HG03460 (cell line): ENCODE data around the gene ACTN1.

Source experiments
- ATAC-seq: cut with Tn5 transposase; IDR thresholded peaks from one replicate; pipeline ENCODE4 v1.9.1; 2021; ENCODE audit not compliant: unreplicated experiment

ACTN1 gene

GRCh38 chr14:68951800-68952530 is 27.1 kb downstream of the ACTN1 start:
- ATAC-seq, result no peak

GRCh38 chr14:68951035-68951797 is 27.9 kb downstream of the ACTN1 start:
- ATAC-seq, result no peak

DNA sequence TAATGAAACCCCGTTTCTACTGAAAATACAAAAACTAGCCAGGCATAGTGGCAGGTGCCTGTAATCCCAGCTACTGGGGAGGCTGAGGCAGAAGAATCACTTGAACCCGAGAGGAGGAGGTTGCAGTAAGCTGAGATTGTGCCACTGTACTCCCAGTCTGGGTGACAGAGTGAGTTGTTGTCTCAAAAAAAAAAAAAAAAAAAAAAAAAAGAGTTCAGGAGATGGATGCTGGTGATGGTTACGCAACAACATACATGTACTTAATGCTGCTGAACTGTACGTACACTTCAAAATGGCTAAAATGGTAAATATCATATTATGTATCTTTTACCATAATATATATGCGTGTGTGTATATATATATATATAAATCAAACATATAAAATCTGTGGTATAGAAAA is 29.0 kb downstream of the ACTN1 start:
- no peak for ATAC-seq

DNA sequence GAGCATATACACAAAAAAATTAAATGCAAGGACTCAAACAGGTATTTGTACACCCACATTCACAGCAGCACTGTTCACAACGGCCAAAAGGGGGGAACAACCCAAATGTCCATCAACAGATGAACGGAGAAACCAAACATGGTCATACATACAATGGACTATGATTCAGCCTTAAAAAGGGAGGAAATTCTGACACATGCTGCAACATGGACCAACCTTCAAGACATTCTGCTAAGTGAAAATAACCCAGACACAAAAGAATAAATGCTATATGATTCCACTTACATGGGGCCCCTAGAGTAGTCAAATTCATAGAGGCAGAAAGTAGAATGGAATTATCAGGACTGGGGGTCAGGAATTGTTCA is 29.5 kb downstream of the ACTN1 start:
- no peak for ATAC-seq

- no peak for ATAC-seq
Measured at GRCh38 chr14:68948686-68949600, 30.2 kb downstream of the ACTN1 start.

GRCh38 chr14:68947802-68948201 is 31.3 kb downstream of the ACTN1 start:
- no peak for ATAC-seq

- ATAC-seq, result no peak
Measured at GRCh38 chr14:68946489-68946822, 32.6 kb downstream of the ACTN1 start.

DNA sequence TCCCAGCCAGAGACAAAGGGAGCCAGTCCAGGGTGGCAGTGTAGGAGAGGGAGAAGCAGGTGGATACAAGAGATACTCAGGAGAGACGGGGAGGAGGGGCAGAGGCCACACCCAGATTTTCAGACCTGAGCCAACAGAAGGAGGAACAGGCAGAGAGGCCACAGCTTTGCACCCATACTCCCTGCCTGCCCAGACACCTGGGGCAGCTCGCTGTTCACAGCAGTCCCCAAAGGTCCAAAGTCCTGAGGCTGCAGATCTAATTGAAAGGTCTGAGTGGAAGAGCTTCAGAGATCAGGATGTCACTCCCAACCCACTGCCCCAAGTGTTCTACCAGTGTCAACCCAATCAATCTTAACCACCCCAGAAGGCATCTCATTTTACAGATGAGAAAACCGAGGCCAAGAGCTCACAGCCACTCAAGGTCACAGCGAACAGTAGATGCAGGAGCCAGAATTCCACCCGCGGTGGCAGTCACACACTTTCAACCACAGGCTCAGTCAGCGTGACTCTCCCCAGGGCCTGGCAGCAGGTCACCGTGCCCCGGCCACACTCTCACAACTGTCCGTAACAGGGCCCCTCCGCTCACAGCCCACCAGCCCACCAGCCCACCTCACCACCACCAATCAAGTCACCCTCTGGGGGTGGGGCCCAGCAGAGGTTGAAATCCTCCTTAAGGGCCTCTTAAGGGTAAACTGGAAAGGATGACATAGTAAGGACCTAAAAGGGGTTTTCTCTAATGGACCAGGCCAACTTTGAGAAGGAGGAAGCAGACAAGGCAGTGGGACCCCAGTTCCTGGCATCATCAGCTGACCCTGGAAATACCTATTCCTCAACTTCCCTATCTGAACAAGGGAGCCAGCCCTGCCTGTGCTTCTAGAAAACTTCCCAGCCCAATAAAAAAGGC is 33.3 kb downstream of the ACTN1 start:
- ATAC-seq, result no peak

GRCh38 chr14:68945190-68945584 is 33.9 kb downstream of the ACTN1 start:
- no peak for ATAC-seq

DNA sequence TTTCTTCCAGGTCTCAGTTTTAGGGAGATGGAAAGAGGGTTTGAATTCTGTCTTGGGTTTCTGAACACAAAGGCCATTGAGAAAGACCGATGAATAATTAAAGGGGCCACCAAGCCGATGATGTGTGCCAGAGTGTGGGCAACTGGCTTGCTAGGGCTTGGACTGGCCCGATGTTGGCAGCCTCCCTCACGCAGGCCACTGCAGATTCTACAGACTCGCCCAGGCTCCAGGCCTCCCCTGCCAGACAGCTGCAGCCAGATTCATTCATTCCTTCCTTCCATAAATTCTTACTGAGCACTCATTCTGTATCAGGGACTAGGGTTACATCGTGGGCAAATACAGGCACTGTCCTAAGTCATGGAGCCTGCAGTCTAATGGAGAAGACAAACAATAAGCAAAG is 34.9 kb downstream of the ACTN1 start:
- no peak for ATAC-seq

DNA sequence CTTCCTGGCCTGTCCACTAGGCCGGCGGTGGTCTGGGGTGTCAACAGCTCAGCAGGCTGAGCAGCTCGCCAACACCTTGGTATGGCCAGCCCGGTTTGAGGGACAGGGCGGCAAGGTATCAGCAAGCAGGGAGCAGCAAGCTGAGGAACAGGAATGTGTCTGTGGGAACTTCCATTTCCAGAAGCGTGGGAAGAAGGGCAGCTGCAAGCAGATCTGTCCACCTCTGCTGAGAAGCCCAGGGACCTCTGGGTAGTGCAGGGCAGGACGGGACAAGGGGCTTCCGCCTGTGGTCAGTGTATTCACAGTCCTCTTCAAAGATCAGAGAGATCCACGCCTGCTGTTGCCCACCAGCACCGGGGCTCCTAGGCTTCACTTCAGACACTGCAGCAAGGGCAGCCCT is 36.0 kb downstream of the ACTN1 start:
- ATAC-seq, result no peak

DNA sequence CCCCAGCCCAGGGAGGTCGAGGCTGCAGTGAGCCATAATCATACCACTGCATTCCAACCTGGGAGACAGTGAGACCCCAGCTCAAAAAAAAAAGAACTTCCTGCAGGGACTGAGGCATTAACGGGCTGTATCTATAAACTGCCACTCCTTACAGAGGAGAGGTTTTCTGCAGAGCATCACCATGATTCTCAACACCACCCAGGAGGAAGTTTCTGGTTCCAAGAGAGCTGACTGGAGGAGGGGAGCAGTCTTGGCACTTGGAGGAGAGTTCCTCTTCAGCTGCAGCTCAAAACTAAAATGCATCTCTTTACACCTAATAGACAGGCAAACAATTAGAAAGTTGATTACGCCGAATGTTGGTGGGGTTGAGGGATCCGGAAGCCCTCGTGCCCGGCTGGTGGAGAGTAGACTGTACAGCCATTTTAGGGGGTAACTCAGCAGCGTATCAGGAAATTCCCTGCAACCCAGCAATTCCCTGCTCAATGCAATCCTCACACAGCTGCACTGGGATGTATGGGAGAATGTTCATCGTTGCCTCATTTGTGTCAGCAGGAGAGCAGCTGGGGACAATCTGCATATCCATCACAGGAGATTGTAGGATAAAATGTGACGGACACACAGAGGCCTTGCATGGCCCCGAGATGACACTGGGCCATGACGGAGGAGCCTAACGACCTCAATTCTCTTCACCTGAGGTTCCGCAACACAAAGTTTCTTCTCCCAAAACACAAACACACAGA is 36.6 kb downstream of the ACTN1 start:
- no peak for ATAC-seq

- no peak for ATAC-seq
Measured at GRCh38 chr14:68941820-68942219, 37.3 kb downstream of the ACTN1 start.

DNA sequence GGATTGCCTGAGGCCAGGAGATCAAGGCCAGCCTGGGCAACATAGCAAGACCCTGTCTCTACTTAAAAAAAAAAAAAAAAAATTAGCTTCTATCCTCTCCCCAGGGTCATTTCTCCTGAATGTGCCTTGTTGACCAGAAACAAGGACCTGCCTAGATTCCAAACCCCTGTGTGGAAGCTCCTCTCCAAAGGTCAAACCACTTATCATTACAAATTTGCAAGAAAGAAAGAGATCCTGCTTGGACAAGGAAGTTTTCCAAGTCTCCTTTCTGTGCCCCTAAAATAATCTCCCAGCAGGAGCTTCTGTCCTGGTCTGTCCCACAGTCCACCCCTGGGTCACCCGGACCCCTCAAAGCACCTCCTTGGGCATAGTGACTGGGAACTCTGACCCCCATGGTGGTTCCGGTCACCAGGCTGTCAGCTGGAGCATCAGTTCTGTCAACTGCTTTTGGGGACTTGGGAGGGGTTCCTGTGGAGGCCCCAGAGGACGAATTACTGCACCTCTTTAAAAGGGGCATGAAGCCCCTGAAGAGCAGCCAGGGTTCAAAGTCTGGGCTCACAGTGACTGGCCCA is 38.4 kb downstream of the ACTN1 start:
- no peak for ATAC-seq

DNA sequence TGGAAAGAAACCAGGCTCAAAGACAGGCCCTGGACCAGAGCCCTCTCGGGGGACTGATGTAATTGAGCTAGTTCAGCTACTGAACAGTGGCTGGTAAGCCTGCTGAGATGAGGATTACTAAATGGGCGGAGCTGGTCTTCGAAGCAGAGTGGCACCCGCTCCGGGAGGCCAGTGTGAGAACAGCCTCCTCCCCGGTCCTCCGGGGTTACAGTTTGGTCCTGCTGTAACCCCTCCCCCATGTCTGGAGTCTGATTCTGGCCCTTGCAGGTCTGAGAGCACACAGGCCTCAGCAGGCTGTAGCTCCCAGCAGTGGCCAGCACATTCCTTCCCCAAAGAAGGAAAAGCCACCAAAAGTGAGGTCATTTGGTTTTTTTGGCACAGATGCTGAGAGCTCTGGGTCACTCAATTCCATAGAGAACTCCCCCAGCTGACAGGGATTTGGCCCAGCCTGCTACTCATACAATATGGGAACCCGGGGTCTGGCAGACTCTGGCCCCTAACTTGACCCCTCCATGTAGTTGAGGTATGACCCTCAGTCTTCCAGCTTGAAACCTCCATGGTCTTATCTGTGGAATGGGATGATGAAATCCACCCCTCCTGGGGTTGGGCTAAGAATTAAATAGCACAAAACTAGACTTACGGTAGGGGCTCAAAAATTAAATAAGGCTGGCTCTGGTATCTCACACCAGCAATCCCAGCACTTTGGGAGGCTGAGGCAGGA is 39.0 kb downstream of the ACTN1 start:
- no peak for ATAC-seq

- no peak for ATAC-seq
Measured at GRCh38 chr14:68939181-68939892, 39.8 kb downstream of the ACTN1 start.

DNA sequence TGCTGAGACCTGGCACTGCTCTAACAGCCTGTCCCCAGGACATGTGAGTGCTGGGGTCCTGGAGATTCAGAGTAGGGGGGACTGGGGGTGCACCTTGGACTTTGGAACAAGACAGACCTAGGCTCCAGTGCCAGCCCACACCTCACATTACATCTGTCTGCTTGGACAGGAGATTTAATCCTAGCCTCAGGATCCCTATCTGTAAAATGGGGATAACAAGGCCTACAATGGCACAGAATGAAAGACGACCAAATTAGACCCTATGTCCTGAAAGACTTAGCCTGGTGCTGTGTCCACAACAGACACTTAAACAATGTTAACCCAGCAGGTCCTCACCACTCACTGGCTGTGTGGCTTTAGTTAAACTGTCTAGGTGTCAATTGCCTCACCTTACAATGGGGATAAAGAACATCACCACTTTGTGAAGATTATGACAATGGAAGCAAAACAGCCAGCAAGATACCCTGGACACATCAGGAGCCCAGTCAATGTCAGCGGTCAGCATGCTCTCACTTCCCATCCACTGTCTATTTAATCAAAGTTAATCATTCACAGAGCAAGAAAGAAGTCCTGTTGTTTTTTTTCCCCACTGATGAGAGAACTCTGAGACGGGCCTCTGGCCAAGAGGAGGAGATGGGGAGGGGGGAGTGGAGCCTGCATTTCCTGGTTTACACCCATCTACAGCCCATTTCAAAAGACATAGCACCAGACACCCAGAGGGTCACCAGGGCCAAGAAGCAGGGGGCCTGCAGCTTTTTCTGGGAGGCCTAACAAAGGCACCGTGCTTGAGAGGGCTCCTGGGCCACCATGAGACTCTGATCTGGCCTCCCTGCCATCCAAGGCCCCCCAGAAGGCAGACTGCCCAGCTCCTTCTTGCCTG is 40.6 kb downstream of the ACTN1 start:
- ATAC-seq, result no peak
